ENCODE results near the gene GLO1. TPM values are rescaled to one million over a fixed set of nuclear protein-coding genes. Genes with fewer than 3 reads are reported as not detected.

Gene GLO1
- polyA plus RNA-seq, 1 donor from 2014 or later, result 129 TPM

GRCh38 chr6:38658418-38659167 lies 44.4 kb downstream of the GLO1 start:
- no peaks in the 10 kb centered on the region for H3K9me3 Mint-ChIP-seq
- H3K27ac Mint-ChIP-seq, result no peak overlapping the region
- no peak overlapping the region for H3K4me3 Mint-ChIP-seq
- no peaks in the 10 kb centered on the region for H3K27me3 Mint-ChIP-seq
- H3K4me1 Mint-ChIP-seq, result no peaks in the 10 kb centered on the region
- peaks cover 2% of the 10 kb centered on the region for H3K36me3 Mint-ChIP-seq

GRCh38 chr6:38656896-38657295 lies 46.0 kb downstream of the GLO1 start:
- no peaks in the 10 kb centered on the region for H3K27me3 Mint-ChIP-seq
- no peak overlapping the region for H3K27ac Mint-ChIP-seq
- H3K36me3 Mint-ChIP-seq, result peaks cover 2% of the 10 kb centered on the region
- no peaks in the 10 kb centered on the region for H3K4me1 Mint-ChIP-seq
- no peaks in the 10 kb centered on the region for H3K9me3 Mint-ChIP-seq
- H3K4me3 Mint-ChIP-seq, result no peak overlapping the region

- Mint-ChIP-seq H3K27ac (no peak overlapping the region), H3K4me1 (peaks cover 0 to 3% (median 2%) of the 10 kb centered on the region in 3 donors), H3K36me3 (peaks cover 1% of the 10 kb centered on the region), H3K4me3 (no peak overlapping the region), H3K27me3 (no peaks in the 10 kb centered on the region), H3K9me3 (peaks cover 0 to 4% (median 4%) of the 10 kb centered on the region in 3 donors)
These were observed 48.7 kb downstream of the GLO1 start for GRCh38 chr6:38654263-38654662.

- no peak overlapping the region for H3K4me3 Mint-ChIP-seq
These were observed 51.7 kb downstream of the GLO1 start for GRCh38 chr6:38651121-38651784.

GRCh38 chr6:38650207-38650752 lies 52.7 kb downstream of the GLO1 start:
- no peak overlapping the region for H3K4me3 Mint-ChIP-seq
- peaks cover 0 to 5% (median 3%) of the 10 kb centered on the region in 3 donors for H3K4me1 Mint-ChIP-seq
- H3K9me3 Mint-ChIP-seq, result peaks cover 0 to 4% (median 4%) of the 10 kb centered on the region in 3 donors
- H3K36me3 Mint-ChIP-seq, result peaks cover 5% of the 10 kb centered on the region
- no peak overlapping the region for H3K27ac Mint-ChIP-seq
- no peaks in the 10 kb centered on the region for H3K27me3 Mint-ChIP-seq

More at GRCh38 chr6:38651121-38651784, 51.7 kb downstream of the GLO1 start:
- peaks cover 5% of the 10 kb centered on the region for H3K36me3 Mint-ChIP-seq
- H3K27me3 Mint-ChIP-seq, result no peaks in the 10 kb centered on the region
- no peak overlapping the region for H3K27ac Mint-ChIP-seq
- H3K9me3 Mint-ChIP-seq, result peaks cover 0 to 4% (median 4%) of the 10 kb centered on the region in 3 donors
- H3K4me1 Mint-ChIP-seq, result peaks cover 0 to 5% (median 3%) of the 10 kb centered on the region in 3 donors

GRCh38 chr6:38649744-38650143 lies 53.2 kb downstream of the GLO1 start:
- Mint-ChIP-seq H3K4me3 (no peak overlapping the region), H3K36me3 (peaks cover 5% of the 10 kb centered on the region), H3K27me3 (no peaks in the 10 kb centered on the region), H3K4me1 (peaks cover 1 to 5% (median 3%) of the 10 kb centered on the region in 3 donors), H3K9me3 (peaks cover 0 to 4% (median 4%) of the 10 kb centered on the region in 3 donors), H3K27ac (no peak overlapping the region)

- H3K9me3 Mint-ChIP-seq, result peaks cover 0 to 4% (median 4%) of the 10 kb centered on the region in 3 donors
- peaks cover 5% of the 10 kb centered on the region for H3K36me3 Mint-ChIP-seq
- H3K4me3 Mint-ChIP-seq, result no peak overlapping the region
- no peak overlapping the region for H3K27ac Mint-ChIP-seq
- H3K27me3 Mint-ChIP-seq, result no peaks in the 10 kb centered on the region
- H3K4me1 Mint-ChIP-seq, result peaks cover 3 to 5% (median 4%) of the 10 kb centered on the region in 3 donors
These were observed 54.3 kb downstream of the GLO1 start for GRCh38 chr6:38648629-38649028.

GRCh38 chr6:38646166-38646878 lies 56.6 kb downstream of the GLO1 start:
- H3K27me3 Mint-ChIP-seq, result no peaks in the 10 kb centered on the region
- H3K4me3 Mint-ChIP-seq, result no peak overlapping the region
- peaks cover 9% of the 10 kb centered on the region for H3K36me3 Mint-ChIP-seq
- peaks cover 0 to 4% (median 3%) of the 10 kb centered on the region in 3 donors for H3K9me3 Mint-ChIP-seq
- peaks cover 9 to 13% (median 10%) of the 10 kb centered on the region in 3 donors for H3K4me1 Mint-ChIP-seq
- H3K27ac Mint-ChIP-seq, result no peak overlapping the region

GRCh38 chr6:38644951-38645350 lies 58.0 kb downstream of the GLO1 start:
- Mint-ChIP-seq H3K27me3 (no peaks in the 10 kb centered on the region), H3K36me3 (peaks cover 7% of the 10 kb centered on the region), H3K27ac (no peak overlapping the region), H3K9me3 (no peaks in the 10 kb centered on the region), H3K4me3 (peak overlapping the region in 1 of 4 donors; percentile 34), H3K4me1 (peaks cover 13 to 17% (median 15%) of the 10 kb centered on the region in 3 donors)

- H3K4me3 Mint-ChIP-seq, result peak overlapping the region; percentile 60 to 97 (median 92)
- H3K4me1 Mint-ChIP-seq, result peaks cover 32 to 35% (median 32%) of the 10 kb centered on the region in 3 donors
- no peaks in the 10 kb centered on the region for H3K27me3 Mint-ChIP-seq
- peak overlapping the region; percentile 69 to 98 (median 96) for H3K27ac Mint-ChIP-seq
- H3K36me3 Mint-ChIP-seq, result peaks cover 3% of the 10 kb centered on the region
- no peaks in the 10 kb centered on the region for H3K9me3 Mint-ChIP-seq
These were observed 62.6 kb downstream of the GLO1 start for GRCh38 chr6:38640216-38640909.

- peaks cover 30 to 35% (median 32%) of the 10 kb centered on the region in 3 donors for H3K4me1 Mint-ChIP-seq
- H3K27ac Mint-ChIP-seq, result peak within 1 kb of the TSS; percentile 69 to 98 (median 96)
- H3K4me3 Mint-ChIP-seq, result peak within 1 kb of the TSS; percentile 60 to 97 (median 92)
- H3K36me3 Mint-ChIP-seq, result peaks cover 3% of the 10 kb centered on the region
- H3K9me3 Mint-ChIP-seq, result no peaks in the 10 kb centered on the region
- no peaks in the 10 kb centered on the region for H3K27me3 Mint-ChIP-seq
These were observed 63.3 kb downstream of the GLO1 start, which contains the start of gene BTBD9 for GRCh38 chr6:38639498-38640215. BTBD9 (minus strand) TSS chr6:38639929.

GRCh38 chr6:38638941-38639497 lies 63.9 kb downstream of the GLO1 start:
- Mint-ChIP-seq H3K4me3 (peak overlapping the region; percentile 60 to 97 (median 92)), H3K27ac (peak overlapping the region; percentile 69 to 98 (median 96)), H3K4me1 (peaks cover 28 to 36% (median 32%) of the 10 kb centered on the region in 3 donors), H3K36me3 (peaks cover 3% of the 10 kb centered on the region), H3K9me3 (no peaks in the 10 kb centered on the region), H3K27me3 (no peaks in the 10 kb centered on the region)

- H3K4me1 Mint-ChIP-seq, result peaks cover 28 to 35% (median 32%) of the 10 kb centered on the region in 3 donors
- H3K27ac Mint-ChIP-seq, result peak overlapping the region in 2 of 3 donors; percentile 64 to 69
- H3K36me3 Mint-ChIP-seq, result peaks cover 3% of the 10 kb centered on the region
- H3K9me3 Mint-ChIP-seq, result no peaks in the 10 kb centered on the region
- H3K27me3 Mint-ChIP-seq, result no peaks in the 10 kb centered on the region
- H3K4me3 Mint-ChIP-seq, result peak overlapping the region in 2 of 4 donors; percentile 6 to 60
These were observed 65.2 kb downstream of the GLO1 start for GRCh38 chr6:38637756-38638155.
